Measurements from ENCODE around the gene CNNM2. TPM values are rescaled to one million over a fixed set of nuclear protein-coding genes. Genes with fewer than 3 reads are reported as not detected.
"Not testable (repeated sequence)": the region's sequence is repeated elsewhere in the genome, so short reads cannot be mapped to it uniquely, and the experiment has no call there.

The CNNM2 gene
- total RNA-seq, 2 donors from 2014 or later = 14.7 to 17.9 TPM

- WGBS, 2 experiments (ENCODE audit: insufficient coverage in 1 of 2, insufficient read length in 1 of 2) = no CpG with 5 or more reads among the region's 1 CpG
- no peaks in the 10 kb centered on the region for H3K9me3 ChIP-seq (ENCODE audit: control insufficient read depth, low read length)
- no peaks in the 10 kb centered on the region for H3K9me3 Mint-ChIP-seq
These were observed 52.7 kb downstream of the CNNM2 start for GRCh38 chr10:102970562-102971340.

GRCh38 chr10:102975483-102976379 is 57.6 kb downstream of the CNNM2 start:
- H3K36me3 Mint-ChIP-seq (ENCODE audit: low read depth) = no peaks in the 10 kb centered on the region
- H3K9me3 Mint-ChIP-seq = no peaks in the 10 kb centered on the region
- WGBS, 2 experiments (ENCODE audit: insufficient coverage in 1 of 2, insufficient read length in 1 of 2) = 94 to 100% methylated on average over 2 of the region's 2 CpGs
- no peak for DNase-seq
- Histone ChIP-seq H3K9ac (ENCODE audit: extremely low read depth, low read length, poor library complexity, severe bottlenecking) (no peak overlapping the region), H3K9me3 (ENCODE audit: control insufficient read depth, low read length) (no peaks in the 10 kb centered on the region), H3K36me3 (ENCODE audit: control insufficient read depth, insufficient read depth, low read length) (no peaks in the 10 kb centered on the region), H3K27ac (ENCODE audit: low read depth, low read length) (no peak overlapping the region), H3K27me3 (ENCODE audit: control insufficient read depth, insufficient read depth, low read length, poor library complexity, severe bottlenecking) (no peaks in the 10 kb centered on the region), H3K4me1 (ENCODE audit: control insufficient read depth, insufficient read depth, low read length) (no peaks in the 10 kb centered on the region), H3K4me3 (ENCODE audit: low read length) (no peak overlapping the region)
- no peak overlapping the region for H3K27ac Mint-ChIP-seq
- H3K4me3 Mint-ChIP-seq = no peak overlapping the region
- H3K4me1 Mint-ChIP-seq = no peaks in the 10 kb centered on the region
- no peaks in the 10 kb centered on the region for H3K27me3 Mint-ChIP-seq (ENCODE audit: insufficient read depth)
- no peak for TF ChIP-seq CTCF (conservative IDR thresholded peaks at IDR 0.05)

More at GRCh38 chr10:102970562-102971340, 52.7 kb downstream of the CNNM2 start:
- H3K27me3 ChIP-seq (ENCODE audit: control insufficient read depth, insufficient read depth, low read length, poor library complexity, severe bottlenecking) = no peaks in the 10 kb centered on the region
- no peak overlapping the region for H3K9ac ChIP-seq (ENCODE audit: extremely low read depth, low read length, poor library complexity, severe bottlenecking)
- no peak for TF ChIP-seq CTCF (conservative IDR thresholded peaks at IDR 0.05)
- H3K4me3 Mint-ChIP-seq = no peak overlapping the region
- H3K4me3 ChIP-seq (ENCODE audit: low read length) = no peak overlapping the region
- no peaks in the 10 kb centered on the region for H3K36me3 ChIP-seq (ENCODE audit: control insufficient read depth, insufficient read depth, low read length)
- H3K27ac Mint-ChIP-seq = no peak overlapping the region
- no peaks in the 10 kb centered on the region for H3K36me3 Mint-ChIP-seq (ENCODE audit: low read depth)
- H3K4me1 Mint-ChIP-seq = peaks cover 5% of the 10 kb centered on the region
- peaks cover 6% of the 10 kb centered on the region for H3K4me1 ChIP-seq (ENCODE audit: control insufficient read depth, insufficient read depth, low read length)
- no peak for DNase-seq
- no peaks in the 10 kb centered on the region for H3K27me3 Mint-ChIP-seq (ENCODE audit: insufficient read depth)
- no peak overlapping the region for H3K27ac ChIP-seq (ENCODE audit: low read depth, low read length)

GRCh38 chr10:102976380-102976726 is 58.3 kb downstream of the CNNM2 start:
- H3K4me1 ChIP-seq (ENCODE audit: control insufficient read depth, insufficient read depth, low read length); H3K9me3 ChIP-seq (ENCODE audit: control insufficient read depth, low read length); H3K27me3 ChIP-seq (ENCODE audit: control insufficient read depth, insufficient read depth, low read length, poor library complexity, severe bottlenecking); H3K36me3 Mint-ChIP-seq (ENCODE audit: low read depth); H3K9me3 Mint-ChIP-seq; DNase-seq; H3K27ac Mint-ChIP-seq; H3K36me3 ChIP-seq (ENCODE audit: control insufficient read depth, insufficient read depth, low read length); H3K4me1 Mint-ChIP-seq; H3K9ac ChIP-seq (ENCODE audit: extremely low read depth, low read length, poor library complexity, severe bottlenecking); H3K27me3 Mint-ChIP-seq (ENCODE audit: insufficient read depth); H3K4me3 Mint-ChIP-seq; H3K27ac ChIP-seq (ENCODE audit: low read depth, low read length); H3K4me3 ChIP-seq (ENCODE audit: low read length): not testable (repeated sequence)
- WGBS, 2 experiments (ENCODE audit: insufficient coverage in 1 of 2, insufficient read length in 1 of 2) = 94 to 100% methylated on average over 1 to 3 of the region's 3 CpGs
